Hepatic stellate cell (primary cell): ENCODE data around the gene TTC23.

ENCODE experiments used
- DNase-seq: peaks from one replicate; pipeline ENCODE4 v3.0.0; 2011; ENCODE audit warnings: low spot score

The TTC23 gene

DNA sequence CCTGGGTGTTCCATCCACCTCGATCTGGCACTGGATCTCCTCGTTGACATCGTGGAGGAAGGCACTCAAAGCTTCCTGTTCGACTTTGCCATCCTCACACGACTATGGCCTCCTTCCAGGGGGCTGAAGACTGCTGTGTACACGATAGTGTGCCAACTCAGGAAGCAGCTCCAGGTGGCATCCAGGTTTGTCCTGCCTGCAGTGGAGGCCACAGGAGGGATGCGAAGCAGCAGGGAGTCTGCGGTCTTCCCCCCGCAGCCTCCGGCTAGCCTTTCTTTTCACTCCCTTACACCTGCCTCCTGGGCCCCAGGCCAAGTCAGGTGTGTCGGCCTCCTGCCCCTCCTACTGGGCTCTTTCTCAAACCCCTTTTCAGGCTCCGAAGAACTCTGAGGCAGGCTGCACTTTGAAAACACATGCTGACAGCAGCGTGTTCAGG lies 112.3 kb downstream of the TTC23 start:
- DNase-seq, result no peak

DNA sequence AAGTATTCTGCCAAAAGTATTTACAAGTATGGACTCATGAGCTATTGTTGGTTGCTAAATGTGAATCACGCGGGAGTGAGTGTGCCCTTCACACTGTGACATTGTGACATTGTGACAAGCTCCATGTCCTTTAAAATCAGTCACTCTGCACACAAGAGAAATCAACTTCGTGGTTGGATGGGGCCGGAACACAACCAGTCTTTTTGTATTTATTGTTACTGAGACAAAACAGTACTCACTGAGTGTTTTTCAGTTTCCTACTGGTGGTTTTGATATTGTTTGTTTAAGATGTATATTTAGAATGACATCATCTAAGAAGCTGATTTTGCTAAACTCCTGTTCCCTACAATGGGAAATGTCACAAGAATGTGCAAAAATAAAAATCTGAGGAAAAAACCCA lies 114.2 kb downstream of the TTC23 start:
- DNase-seq, result peak; percentile 55

DNA sequence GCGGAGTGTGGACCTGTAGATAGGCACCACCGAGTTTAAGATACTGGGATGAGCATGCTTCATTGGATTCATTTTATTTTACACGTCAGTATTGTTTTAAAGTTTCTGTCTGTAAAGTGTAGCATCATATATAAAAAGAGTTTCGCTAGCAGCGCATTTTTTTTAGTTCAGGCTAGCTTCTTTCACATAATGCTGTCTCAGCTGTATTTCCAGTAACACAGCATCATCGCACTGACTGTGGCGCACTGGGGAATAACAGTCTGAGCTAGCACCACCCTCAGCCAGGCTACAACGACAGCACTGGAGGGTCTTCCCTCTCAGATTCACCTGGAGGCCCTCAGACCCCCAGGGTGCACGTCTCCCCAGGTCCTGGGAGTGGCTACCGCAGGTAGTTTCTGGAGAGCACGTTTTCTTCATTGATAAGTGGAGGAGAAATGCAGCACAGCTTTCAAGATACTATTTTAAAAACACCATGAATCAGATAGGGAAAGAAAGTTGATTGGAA lies 115.0 kb downstream of the TTC23 start:
- DNase-seq, result no peak

DNA sequence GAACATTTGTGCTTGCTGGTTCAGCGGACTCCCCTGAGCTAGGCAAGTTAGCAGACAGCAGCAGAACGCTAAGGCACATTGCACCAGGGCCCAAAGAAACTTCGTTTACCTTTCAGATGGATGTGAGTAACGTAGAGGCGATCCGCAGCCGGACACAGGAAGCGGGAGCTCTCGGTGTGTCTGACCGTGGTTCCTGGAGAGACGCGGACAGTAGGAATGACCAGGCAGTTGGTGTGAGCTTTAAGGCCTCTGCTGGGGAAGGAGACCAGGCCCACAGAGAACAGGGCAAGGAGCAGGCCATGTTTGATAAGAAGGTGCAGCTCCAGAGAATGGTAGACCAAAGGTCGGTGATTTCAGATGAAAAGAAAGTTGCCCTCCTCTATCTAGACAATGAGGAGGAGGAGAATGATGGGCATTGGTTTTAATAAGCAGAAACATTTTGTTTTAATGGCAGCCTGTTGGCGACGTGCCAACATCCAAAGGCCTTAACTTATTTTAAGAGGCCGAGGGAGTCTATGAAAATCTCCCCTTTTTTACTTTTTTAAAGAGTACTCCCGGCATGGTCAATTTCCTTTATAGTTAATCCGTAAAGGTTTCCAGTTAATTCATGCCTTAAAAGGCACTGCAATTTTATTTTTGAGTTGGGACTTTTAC lies 116.6 kb downstream of the TTC23 start:
- DNase-seq, result no peak

DNA sequence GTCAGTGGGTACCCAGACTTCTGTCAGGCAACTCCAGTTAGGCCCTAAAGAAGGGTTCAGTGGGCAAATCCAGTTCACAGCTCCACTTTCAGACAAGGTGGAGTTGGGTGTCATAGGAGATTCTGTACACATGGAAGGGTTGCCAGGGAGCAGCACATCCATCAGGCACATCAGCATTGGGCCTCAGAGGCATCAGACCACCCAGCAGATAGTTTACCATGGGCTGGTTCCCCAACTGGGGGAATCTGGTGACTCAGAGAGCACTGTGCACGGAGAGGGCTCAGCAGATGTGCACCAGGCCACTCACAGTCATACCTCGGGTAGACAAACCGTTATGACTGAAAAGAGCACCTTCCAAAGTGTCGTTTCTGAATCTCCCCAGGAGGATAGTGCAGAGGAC lies 117.3 kb downstream of the TTC23 start:
- no peak for DNase-seq

DNA sequence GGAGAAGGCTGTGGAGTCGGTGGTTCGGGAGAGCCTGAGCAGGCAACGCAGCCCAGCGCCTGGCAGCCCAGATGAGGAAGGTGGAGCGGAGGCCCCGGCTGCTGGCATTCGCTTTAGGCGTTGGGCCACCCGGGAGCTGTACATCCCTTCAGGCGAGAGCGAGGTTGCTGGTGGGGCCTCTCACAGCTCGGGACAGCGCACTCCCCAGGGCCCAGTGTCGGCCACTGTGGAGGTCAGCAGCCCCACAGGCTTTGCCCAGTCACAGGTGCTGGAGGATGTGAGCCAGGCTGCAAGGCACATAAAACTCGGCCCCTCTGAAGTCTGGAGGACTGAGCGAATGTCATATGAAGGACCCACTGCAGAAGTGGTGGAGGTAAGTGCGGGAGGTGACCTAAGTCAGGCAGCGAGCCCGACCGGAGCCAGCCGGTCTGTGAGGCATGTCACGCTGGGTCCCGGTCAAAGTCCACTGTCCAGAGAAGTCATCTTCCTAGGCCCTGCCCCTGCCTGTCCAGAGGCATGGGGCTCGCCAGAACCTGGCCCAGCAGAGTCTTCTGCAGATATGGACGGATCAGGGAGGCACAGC lies 117.8 kb downstream of the TTC23 start:
- DNase-seq, result no peak

DNA sequence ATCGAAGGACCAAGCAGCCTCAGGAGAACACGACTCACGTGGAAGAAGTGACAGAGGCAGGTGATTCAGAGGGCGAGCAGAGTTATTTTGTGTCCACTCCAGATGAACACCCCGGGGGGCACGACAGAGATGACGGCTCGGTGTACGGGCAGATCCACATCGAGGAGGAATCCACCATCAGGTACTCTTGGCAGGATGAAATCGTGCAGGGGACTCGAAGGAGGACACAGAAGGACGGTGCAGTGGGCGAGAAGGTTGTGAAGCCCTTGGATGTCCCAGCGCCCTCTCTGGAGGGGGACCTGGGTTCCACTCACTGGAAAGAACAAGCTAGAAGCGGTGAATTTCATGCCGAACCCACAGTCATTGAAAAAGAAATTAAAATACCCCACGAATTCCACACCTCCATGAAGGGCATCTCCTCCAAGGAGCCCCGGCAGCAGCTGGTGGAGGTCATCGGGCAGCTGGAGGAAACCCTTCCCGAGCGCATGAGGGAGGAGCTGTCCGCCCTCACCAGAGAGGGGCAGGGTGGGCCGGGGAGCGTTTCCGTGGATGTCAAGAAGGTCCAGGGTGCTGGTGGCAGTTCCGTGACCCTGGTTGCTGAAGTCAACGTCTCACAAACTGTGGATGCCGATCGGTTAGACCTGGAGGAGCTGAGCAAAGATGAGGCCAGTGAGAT lies 118.5 kb downstream of the TTC23 start:
- no peak for DNase-seq

DNA sequence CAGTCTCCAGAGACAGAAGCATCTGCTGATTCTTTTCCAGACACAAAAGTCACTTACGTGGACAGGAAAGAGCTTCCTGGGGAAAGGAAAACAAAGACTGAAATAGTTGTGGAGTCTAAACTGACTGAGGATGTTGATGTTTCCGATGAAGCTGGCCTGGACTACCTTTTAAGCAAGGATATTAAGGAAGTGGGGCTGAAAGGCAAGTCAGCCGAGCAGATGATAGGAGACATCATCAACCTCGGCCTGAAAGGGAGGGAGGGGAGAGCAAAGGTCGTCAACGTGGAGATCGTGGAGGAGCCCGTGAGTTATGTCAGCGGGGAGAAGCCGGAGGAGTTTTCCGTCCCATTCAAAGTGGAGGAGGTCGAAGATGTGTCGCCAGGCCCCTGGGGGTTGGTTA lies 119.1 kb downstream of the TTC23 start:
- DNase-seq, result no peak

DNA sequence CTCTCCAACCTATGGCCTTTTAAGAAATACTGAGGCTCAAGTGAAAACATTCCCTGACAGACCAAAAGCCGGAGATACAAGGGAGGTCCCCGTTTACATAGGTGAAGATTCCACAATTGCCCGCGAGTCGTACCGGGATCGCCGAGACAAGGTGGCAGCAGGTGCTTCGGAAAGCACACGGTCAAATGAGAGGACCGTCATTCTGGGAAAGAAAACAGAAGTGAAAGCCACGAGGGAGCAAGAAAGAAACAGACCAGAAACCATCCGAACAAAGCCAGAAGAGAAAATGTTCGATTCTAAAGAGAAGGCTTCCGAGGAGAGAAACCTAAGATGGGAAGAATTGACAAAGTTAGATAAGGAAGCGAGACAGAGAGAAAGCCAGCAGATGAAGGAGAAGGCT lies 119.7 kb downstream of the TTC23 start:
- DNase-seq, result no peak

DNA sequence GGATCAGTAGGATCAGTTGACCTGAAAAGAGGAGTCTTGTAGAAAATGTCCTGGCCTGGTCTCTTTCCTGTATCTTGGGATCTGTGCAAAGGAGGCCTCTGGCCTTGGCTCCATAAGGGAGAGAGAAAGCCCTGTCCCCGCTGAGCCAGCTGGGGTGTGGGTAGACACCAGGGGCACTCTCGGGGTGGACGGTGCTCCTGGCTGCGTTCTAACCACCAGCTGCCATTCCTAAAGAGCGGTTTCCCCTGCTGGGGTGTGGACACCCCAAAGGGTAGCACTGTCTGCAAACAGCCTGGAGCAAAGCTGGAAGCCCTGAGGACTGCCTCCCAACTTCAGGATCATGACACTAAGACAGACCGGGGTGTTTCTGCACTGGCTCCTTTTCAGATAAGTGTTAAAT lies 121.0 kb downstream of the TTC23 start:
- DNase-seq, result no peak

DNA sequence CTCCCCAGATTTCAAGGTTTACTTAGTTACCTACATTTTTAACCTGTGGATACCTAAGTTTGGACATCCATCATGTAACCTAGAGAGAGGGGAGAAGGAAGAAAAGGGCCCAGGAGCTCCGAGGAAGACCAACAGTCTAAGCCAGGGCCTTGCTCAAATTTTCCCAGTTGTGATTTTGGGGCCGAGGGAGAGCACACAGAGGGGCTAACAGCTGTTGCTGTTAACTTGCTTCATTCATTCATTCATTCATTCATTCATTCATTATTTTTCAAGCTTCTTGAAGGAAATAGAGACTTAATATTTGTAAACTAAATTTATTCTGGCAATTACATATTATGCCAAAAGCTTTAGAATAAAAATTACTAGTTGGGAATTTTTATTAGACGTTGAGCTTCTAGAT lies 121.6 kb downstream of the TTC23 start:
- DNase-seq, result no peak

DNA sequence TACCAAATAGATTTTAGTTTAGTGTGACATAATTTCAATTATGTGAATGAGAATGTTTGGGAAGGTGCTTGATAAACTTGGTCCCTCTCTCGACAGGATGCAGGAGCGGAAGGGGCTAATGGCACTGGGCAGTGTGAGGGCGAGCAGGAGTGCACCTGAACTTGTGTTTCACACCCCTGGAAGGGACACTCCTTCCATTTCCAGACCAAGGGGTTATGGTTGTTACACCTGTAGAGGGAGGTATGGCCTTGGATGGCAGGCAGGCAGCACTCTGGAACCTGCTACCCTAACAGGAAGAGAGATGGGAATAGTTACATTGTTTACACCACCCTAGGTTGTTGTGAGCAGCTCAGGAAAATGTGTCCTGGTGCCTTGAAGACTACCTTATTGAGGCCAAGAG lies 122.5 kb downstream of the TTC23 start:
- no peak for DNase-seq

DNA sequence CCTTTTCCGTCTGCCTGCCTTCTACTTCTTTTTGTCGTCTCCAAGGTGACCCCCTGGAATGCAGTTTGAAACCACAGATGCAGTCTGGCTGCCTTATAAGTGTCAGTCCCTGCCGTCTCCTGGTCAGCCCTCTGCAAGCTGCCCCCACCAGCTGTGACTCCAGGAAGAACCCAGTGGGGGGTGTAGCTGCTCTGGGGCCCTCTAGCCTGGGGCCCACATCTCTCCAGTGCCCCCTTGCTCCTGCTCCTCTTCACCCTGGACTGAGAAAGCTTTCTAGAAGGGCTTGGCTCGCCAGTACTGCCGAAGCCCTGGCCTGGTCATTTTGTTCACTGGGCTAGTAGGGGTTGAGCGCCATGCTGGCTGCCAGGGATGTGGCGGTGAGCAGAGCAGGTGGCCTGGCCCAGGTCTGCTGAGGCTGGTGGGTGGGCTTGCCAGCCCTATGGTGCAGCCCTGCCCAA lies 123.2 kb downstream of the TTC23 start:
- DNase-seq, result no peak

DNA sequence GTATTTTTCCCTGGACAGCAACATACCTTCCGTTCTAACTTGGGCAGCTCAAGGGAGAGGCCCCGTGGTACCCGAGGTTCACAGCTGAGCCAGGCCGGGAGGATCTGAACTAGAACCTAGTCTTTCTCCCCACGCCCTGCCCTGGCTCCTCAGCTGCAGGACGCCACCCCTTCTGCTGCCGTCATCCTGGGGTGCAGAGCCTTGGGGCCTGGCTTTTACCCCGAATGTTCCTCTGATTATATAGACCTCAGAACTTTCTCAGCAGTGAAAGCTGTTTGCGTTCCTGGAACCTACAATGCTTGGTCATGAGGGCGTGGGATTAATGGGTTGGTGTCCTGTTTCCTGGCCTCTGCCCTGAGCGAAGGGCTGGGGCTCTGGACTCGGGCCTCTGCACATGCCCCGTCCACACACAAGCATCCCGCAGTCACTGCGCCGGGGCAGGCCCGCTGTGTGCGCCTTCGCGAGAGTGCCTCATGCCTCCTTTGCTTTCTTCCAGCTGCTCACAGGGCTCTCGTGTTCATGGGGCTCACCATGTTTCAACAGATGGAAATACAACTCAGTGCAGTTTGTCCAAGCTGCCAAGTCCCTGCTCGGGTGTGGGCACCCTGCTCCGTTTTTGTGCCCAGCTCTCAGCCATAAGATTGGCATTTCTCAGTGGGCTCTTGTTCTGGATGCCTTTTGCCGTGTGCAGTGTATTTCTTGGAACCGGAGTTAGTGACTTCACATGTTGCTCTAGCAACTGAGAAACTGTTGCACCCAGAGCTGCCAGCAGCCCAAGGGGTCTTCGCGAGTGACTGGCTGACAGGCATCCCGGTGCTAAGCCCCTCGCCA lies 124.1 kb downstream of the TTC23 start:
- no peak for DNase-seq

DNA sequence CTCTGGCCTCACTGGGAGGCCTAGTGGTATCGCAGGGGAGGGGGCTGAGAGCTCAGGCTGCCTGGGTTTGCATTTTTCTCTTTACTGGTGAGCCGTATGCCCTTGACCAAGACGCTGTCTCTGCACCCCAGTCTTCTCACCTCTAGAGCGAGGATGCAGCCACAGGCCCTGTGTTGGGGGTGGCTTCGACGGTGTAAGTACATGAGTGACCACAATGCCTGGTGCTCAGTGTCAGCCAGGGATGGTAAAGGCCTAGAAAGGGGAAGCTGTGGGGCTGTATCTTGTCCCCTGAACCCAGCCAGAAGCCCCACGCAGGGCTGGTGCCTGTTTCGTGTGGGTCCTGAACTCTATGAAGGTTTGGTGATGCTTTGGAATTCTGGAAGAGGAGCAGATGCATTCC lies 124.7 kb downstream of the TTC23 start:
- no peak for DNase-seq

DNA sequence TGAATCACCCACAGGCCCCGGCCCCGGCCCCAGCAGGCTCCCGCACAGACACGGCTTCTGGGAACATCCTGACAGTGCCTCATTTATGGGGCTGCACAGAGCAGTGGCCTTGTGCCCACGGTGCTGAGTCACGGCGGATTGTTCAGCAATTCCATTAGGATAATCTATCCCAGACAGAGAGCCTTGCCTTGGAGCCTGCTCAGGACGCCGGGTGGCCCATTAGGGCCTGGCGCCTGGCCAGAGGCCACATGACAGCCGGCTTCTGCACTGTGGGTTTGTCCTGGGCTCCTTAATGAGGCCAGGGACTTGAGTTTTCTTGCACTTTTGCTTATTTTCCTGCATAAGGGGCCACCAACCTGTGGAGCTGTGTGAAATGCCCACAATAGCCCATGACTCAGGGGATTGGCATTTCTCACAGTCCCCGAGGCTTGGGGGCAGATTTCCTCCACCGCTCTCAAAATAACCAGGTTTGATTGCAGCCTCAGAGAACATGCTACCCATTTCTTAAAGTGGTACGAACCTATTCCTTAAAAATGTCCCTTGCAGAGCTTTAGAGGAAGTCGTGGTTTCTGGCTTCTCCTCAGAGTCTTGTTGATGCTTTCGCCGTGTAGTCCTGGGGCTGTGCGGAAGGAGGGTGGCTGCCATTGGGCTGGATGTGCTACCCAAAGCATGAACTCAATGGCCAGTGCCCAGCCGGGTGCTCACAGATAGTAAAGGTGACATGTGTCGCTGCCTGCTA lies 125.5 kb downstream of the TTC23 start:
- DNase-seq, result peak; percentile 94

DNA sequence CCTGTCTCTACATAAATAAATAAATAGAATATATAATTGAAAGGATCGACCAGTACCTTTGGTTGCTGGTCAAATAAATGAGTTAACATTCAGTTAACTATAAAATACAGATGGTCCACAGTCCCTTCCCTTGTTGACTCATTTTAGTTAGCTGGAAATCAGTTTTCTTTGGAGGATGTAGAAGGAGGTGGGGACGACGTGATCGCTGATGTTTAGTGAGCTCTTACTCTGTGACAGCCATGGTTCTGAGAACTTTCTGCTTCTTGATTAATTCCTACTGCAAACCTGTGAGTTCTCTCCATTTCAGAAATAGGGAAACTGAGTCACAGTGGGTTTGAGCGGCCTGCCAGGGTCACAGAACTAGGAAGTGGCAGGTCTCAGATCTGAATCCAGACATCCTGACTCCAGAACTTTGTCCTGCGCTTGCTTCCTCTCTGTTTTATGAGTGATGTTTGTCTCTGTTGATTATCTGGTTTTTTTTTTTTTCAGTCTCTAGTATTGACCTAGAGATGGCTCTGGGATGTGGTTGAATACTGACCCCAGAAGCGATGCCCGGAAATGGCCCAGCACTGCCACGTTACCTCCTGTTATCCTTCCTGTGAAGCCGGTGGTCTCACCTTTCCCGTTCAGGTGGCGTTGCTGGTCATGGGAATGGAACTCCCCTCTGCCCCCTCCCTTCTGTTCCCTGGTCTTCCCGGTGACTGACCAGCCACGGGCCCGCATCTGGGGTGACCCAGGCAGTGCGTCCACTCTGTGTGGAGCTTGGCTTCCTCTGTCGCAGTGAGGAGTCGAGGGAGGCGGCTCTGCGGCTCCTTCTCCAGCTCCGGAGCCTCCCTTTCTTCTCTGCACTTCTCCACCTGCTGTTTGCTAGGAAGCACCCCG lies 126.3 kb downstream of the TTC23 start:
- DNase-seq, result peak; percentile 26

DNA sequence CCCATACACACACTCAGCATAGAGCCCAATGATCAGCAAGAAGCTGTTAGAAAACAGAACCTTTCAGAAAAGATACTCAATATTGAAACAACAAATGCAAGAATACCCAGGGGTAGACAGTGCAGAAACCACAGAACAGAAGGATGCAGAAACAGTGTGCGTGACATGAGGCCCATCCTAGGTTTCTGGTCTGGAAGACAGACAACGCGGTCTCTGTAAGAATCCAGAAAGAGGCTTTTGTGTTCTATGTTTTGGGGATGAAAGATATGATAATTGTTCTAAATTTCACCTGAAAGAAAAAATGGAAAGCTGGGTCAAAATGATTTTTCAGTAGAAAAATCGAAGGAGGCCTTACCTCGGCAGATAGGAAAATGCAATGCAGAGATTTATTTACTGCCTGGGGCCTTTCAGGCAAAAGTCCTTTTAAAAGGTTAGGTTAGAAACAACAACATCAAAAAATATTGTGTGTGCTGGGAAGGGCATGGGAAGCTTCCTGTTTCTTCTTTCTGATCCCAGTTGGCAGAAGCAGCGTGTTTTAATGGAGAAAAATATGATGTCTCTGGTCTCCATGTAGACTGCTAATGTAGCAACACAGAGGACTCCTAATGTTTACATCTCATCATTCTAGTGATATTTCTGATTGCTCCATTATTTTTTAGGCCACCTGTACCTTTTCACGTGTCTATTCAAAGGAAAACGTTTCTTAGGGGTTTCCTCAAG lies 127.5 kb downstream of the TTC23 start:
- no peak for DNase-seq

DNA sequence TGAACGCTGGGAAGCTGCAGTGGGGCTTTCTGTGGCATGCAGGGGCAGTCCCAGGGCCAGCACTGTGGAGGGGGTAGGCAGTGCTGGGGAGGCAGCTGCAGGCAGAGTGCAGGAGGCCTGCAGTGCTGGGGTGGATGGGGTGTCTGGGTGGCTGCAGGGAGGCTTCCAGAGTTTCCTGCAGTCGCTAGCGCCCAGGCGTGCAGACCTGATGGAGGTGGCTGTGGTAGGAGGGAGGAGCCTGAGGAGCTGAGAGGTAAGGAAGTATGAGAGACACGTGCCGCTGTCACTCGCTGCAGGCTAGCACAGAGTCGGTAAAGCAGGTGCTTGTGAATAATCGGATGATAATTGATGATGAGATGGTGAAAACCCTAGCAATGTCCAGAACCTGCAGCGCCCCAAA lies 128.2 kb downstream of the TTC23 start:
- no peak for DNase-seq
